NCI-H2196 (cell line): ENCODE data around the gene PTPRN2.
"Not testable (repeated sequence)": the region's sequence is repeated elsewhere in the genome, so short reads cannot be mapped to it uniquely, and the experiment has no call there.

Experiments
- DNase-seq: peaks from one replicate; lab custom pipeline; 2025; ENCODE audit not compliant: unreplicated experiment; lab: John Stamatoyannopoulos, UW

The PTPRN2 gene

GRCh38 chr7:158405771-158406170, 181.9 kb downstream of the PTPRN2 start:
- not testable (repeated sequence) for DNase-seq

DNA sequence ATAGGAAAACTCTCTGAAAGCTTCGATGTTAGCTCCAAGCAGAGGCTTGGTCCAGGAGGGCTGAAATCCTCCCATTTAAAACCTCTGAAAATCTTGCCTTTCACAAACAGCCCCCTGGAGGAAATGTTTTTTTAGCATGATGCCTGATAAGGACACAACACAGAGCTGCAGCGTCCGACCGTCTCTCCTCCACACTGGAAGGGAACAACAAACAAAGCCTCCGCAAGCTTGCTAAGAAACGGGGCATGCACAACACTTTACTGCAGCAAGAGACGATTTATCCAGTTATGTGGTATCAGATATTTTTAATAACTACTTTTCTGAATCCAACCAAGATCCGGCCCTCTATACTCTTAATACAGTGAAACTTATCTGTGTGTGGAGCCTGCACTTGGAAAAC, 182.3 kb downstream of the PTPRN2 start:
- DNase-seq = no peak

GRCh38 chr7:158404031-158404761, 183.4 kb downstream of the PTPRN2 start:
- DNase-seq = no peak

GRCh38 chr7:158403013-158403821, 184.4 kb downstream of the PTPRN2 start:
- no peak for DNase-seq

DNA sequence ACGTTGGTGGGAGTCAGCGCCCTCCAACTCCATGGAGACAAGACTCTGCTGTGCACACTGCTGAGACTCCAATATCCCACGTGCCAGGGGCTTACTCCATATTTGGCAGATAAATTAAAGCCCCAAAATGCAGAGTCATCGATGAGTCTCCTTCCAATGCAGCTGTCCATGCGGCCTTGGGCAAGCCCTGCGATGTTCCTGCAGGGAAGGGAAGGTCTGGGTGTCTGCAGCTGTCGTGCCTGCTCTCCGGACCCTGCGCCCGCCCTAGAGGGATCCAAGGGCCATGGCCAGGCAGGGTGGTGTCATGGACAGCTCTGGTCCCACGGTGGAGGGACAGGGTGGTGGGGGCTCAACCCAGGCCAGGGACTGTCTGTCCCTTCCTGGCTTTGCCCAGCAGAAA, 185.2 kb downstream of the PTPRN2 start:
- DNase-seq = no peak

GRCh38 chr7:158401826-158402225, 185.8 kb downstream of the PTPRN2 start:
- no peak for DNase-seq

GRCh38 chr7:158401295-158401694, 186.3 kb downstream of the PTPRN2 start:
- DNase-seq = no peak

DNA sequence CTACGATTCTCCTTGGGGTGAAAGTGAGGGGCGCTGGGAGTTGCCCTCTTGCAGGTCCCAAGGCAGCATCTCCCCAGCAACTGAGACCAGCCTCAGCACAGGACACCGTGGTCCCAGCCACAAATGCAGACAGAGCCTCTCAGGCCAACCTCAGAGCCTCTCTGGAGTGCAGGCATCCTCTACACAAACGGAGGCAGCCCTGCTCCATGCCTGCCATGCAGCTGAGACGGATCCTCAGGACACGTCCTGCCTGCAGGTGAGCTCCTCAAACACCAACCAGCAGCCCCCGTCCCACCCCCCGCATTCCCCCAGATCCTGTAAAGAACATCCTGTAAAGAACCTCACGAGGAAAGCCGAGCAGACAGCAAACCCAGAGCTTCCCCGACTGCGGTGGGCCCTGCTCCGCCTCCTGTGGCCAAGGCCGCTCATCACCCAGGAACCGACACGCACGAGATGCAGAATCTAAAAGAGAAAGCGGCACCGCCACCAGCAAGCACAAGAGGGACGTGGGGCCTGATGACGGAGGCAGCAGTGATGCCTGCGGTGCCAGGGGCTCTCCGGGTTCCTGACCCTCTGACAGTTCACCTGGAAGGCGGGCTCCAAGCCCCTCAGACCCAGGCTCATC, 186.9 kb downstream of the PTPRN2 start:
- DNase-seq = no peak

- DNase-seq = no peak
Observed at GRCh38 chr7:158399762-158400161, 187.9 kb downstream of the PTPRN2 start.

DNA sequence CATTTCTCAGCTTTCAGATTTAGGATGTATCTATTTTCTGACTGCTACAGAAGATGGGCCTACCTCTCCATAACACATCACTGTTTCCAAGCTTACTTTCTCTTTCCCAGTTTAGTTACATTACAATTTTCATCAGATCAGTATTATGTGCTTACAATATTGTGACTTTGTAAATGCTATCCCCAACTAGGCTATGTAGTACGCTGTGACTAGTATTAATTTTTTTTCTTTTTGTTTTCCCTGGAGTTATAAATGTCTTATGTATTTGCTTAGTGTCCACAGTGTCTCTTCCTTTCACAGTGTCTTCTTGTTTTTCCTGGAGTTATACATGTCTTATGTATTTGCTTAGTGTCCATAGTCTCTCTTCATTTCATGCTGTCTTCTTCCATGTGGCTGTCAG, 188.9 kb downstream of the PTPRN2 start:
- DNase-seq = no peak

DNA sequence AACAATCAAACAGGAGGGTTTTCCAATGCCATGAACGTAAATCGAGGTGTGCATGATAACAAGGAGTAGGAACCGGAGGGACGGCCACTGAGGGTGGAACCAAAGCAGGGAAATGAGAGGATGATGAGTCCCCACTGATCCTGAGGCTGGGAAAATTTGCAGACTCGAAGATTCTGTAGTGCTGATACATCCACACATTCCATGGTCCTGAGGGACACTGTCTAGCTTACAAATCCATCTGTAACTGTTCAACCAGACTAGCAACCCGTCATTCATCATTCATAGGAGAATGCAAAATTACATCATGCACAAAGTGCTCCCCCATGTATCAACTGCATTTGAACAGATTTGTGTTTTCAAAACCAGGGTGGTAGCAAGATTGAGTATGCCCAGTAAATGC, 189.7 kb downstream of the PTPRN2 start:
- DNase-seq = no peak

DNA sequence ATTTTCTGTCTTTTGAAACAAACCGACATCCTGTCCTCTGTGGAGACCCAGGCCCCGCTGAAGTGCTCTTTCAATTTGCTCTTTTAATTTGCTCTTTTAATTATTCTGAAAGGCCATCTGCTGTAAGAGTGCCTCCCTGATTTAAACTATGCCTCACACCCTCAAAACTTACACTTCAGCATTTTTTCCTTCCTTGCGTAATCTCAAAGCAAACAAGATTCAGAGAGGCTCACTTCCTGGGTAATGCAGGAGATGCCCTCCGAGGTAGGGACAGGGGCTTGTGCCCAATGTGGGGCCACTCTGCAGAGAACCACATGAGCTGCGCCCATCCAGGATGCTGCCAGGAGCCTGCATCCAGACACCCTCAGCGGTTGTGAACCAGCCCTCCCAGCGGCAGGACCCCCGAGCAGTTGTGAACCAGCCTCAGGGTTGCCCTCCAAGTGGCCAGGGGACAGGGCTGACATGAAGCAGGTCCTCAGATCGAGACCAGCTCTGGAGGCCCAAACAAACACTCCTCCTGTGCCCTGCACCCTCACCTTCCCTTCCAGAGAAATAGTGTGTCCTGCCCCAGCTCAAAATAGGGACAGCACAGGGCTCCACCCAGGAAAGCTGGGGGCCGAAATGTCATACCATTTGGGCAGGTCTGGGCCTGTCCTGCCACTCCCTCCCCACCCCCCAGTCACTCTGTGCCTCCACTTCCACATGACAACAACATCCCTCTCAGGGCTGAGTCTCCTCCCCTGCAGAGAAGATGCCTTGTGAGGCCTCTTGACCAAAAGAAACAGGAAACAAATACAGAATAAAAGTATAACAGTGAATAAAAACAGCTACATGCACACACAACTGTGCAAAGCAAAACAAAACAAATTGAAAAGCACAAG, 190.4 kb downstream of the PTPRN2 start:
- DNase-seq = no peak

DNA sequence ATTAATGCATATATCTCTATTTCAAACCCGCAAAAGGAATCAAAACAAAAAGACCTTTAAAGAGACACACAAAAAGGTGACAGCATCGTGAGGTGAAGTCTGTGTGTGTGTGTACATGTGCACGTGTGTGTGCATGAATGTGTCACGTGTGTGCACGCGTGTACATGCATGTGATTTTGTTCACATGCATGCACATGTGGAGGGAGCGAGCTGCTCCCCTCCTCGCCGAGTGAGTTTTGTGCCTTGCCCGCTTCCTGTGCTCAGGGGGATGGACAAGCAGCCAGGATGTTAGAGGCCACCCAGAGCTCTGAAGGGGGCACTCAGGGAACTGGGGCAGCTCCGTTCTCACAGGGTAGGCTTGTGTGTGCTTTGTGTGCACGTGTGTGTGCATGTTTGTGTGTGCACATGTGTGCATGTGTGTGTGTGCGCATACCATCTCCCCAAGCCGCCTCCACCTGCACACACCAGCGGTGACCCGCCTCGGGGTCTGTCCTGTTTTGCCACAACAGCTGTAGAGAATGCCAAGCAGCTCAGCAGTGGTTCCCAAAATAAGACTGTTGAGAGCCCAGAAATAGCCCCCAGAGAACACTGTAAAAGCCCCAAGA, 191.2 kb downstream of the PTPRN2 start:
- DNase-seq = no peak

DNA sequence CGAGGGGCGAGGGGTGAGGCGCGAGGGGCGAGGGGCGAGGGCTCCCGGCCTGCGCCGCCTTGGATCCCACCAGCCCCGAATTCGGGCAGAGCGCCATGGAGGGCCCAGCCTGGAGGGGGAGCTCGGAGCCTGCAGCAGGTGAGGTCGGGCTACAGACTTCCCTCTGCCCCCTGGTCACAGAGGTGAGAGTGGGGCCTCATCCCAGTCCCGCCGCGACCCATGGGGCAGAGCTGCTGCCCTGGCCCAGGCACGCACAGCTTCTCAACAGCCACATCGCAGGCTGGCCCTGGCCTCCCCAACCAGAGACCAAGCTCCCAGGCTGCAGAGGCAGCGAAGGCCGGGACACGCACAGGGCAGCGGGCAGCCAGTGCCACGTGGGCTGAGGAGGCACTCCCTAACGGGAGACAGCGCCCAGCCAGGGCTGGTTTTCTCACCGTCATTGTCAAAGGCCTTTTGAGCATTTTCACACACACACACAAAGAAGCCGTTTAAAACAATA, 191.8 kb downstream of the PTPRN2 start:
- no peak for DNase-seq

- no peak for DNase-seq
Observed at GRCh38 chr7:158395349-158395748, 192.3 kb downstream of the PTPRN2 start.

- peak; percentile 22 for DNase-seq
Observed at GRCh38 chr7:158394936-158395335, 192.7 kb downstream of the PTPRN2 start.

DNA sequence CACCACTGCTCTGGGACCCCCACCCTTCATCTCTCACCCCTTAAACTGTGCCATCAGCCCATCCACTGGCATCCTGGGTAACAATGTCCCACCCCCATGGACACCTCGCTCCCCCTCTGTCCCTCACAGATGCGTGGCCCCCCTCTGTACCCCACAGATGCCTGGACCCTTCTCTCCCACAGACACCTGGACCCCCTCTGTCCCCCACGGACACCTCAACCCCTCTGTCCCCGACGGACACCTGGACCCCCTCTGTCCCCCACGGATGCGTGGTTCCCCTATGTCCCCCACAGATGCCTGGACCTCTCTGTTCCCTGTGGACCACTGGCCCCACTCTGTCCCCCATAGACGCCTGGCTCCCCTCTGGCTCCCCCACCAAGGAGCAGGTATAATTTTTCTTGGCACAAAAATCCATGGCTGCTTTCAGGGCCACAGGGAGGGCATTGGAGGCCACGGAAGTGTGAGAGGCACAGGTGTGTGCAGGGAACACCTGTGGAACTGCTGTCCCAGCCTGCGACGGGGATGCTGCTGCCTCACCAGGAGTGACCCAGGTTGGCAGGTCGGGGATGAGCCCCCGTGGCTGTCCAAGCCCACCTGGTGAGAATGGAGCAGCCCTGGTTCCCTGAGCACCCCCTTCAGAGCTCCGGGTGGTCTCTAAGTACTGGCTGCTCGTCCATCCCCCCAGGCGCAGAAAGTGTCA, 193.5 kb downstream of the PTPRN2 start:
- no peak for DNase-seq

- DNase-seq = no peak
Observed at GRCh38 chr7:158392251-158392650, 195.4 kb downstream of the PTPRN2 start.

GRCh38 chr7:158391541-158391940, 196.1 kb downstream of the PTPRN2 start:
- no peak for DNase-seq

DNA sequence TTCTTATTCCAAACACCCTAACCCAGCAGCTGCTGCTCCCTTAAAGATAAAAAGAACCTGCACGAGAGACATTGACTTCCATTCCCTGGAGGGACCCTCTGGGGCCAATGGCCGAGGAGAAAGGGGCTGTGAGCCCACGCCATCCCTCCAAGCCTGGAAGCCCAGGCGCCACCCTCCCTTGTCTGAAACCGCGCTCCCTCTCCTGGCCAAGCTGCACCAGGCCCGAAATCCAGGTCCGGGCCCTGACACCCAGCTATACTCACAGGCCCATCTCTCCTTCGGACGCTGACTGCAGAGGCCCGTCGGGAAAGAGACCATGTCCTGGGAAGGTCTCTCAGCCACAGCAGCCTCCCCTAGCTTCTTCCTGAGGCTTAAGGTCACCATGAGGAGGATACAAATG, 196.5 kb downstream of the PTPRN2 start:
- no peak for DNase-seq
